Occipital lobe (tissue), 2 donors: ENCODE measurements around the gene GALNT8. TPM values are rescaled to one million over a fixed set of nuclear protein-coding genes. Genes with fewer than 3 reads are reported as not detected.
"Not testable (repeated sequence)": the region's sequence is repeated elsewhere in the genome, so short reads cannot be mapped to it uniquely, and the experiment has no call there.

Experiments
- DNase-seq: peaks from one replicate; lab custom pipeline; 2025; lab: John Stamatoyannopoulos, UW
- total RNA-seq: library from RNA; depleted of rRNA; stranded (reverse); fragments of >200 nt; gene quantifications from one replicate; pipeline ENCODE4 v1.2.3, GENCODE V29; 2014

Gene GALNT8
- 43.5 TPM for total RNA-seq

- no peak for DNase-seq
These were observed at the start of gene GALNT8 for GRCh38 chr12:4719821-4720636. Gene GALNT8 (plus strand): TSS chr12:4720400. CDS start chr12:4720678, 278 bp downstream.

- no peak for DNase-seq
These were observed 40.5 kb upstream of the GALNT8 start for GRCh38 chr12:4679711-4680110.

GRCh38 chr12:4681732-4682131 lies 38.5 kb upstream of the GALNT8 start:
- DNase-seq = no peak

- DNase-seq = no peak
These were observed 34.9 kb upstream of the GALNT8 start for GRCh38 chr12:4685317-4685716.

GRCh38 chr12:4690760-4691159 lies 29.4 kb upstream of the GALNT8 start:
- DNase-seq = no peak

- no peak for DNase-seq
These were observed 19.6 kb upstream of the GALNT8 start for GRCh38 chr12:4700621-4701026.

- DNase-seq = no peak
These were observed 18.6 kb upstream of the GALNT8 start for GRCh38 chr12:4701395-4702190.

- no peak for DNase-seq
These were observed 16.5 kb upstream of the GALNT8 start for GRCh38 chr12:4703676-4704075.

GRCh38 chr12:4705824-4706223 lies 14.4 kb upstream of the GALNT8 start:
- no peak for DNase-seq

- DNase-seq = no peak
These were observed 12.9 kb upstream of the GALNT8 start for GRCh38 chr12:4707306-4707705.

- no peak for DNase-seq
These were observed 10.1 kb upstream of the GALNT8 start for GRCh38 chr12:4710113-4710512.

- DNase-seq = no peak
These were observed 5.3 kb upstream of the GALNT8 start for GRCh38 chr12:4714879-4715278.

- no peak for DNase-seq
These were observed 2.4 kb upstream of the GALNT8 start for GRCh38 chr12:4717806-4718205.

- DNase-seq = no peak
These were observed 416 bp downstream of the GALNT8 start for GRCh38 chr12:4720637-4720995.

GRCh38 chr12:4721587-4721986 lies 1.4 kb downstream of the GALNT8 start:
- DNase-seq = not testable (repeated sequence)

- no peak for DNase-seq
These were observed 3.0 kb downstream of the GALNT8 start for GRCh38 chr12:4723226-4723625.

GRCh38 chr12:4725057-4725456 lies 4.9 kb downstream of the GALNT8 start:
- no peak for DNase-seq

- DNase-seq = no peak
These were observed 14.6 kb downstream of the GALNT8 start for GRCh38 chr12:4734625-4735340.

- no peak for DNase-seq
These were observed 15.9 kb downstream of the GALNT8 start for GRCh38 chr12:4736091-4736490.

GRCh38 chr12:4738541-4738940 lies 18.3 kb downstream of the GALNT8 start:
- no peak for DNase-seq

GRCh38 chr12:4742416-4742970 lies 22.3 kb downstream of the GALNT8 start:
- DNase-seq = no peak

- DNase-seq = no peak
These were observed 22.8 kb downstream of the GALNT8 start for GRCh38 chr12:4743046-4743445.
